HG02885 (cell line): ENCODE measurements around the gene MVP.
A peak's percentile ranks its signal among the peaks of the same experiment; 100 is the strongest.

Experiments used
- ATAC-seq: cut with Tn5 transposase; IDR thresholded peaks from one replicate; pipeline ENCODE4 v1.9.1; 2021; ENCODE audit warnings: mild to moderate bottlenecking; ENCODE audit not compliant: unreplicated experiment, poor library complexity

Gene MVP

DNA sequence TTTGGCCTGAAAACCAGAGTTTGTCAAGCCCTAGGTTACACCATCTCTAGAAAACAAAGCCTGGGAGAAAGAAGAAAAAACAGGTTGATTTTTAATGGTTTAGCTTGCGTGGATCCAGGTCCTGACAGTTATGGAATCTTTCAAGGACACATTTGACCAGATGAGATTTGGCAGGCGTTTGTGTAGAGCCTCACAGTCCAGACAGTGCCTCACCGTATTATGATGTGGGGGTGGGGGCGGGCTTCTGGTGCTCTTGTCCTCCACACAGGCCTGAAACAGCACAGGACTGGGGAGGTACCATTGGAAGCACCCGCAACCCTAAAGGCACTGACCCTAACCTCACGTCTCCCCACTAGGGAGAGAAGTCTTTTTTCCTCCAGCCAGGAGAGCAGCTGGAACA, 19.6 kb downstream of the MVP start:
- ATAC-seq = no peak

DNA sequence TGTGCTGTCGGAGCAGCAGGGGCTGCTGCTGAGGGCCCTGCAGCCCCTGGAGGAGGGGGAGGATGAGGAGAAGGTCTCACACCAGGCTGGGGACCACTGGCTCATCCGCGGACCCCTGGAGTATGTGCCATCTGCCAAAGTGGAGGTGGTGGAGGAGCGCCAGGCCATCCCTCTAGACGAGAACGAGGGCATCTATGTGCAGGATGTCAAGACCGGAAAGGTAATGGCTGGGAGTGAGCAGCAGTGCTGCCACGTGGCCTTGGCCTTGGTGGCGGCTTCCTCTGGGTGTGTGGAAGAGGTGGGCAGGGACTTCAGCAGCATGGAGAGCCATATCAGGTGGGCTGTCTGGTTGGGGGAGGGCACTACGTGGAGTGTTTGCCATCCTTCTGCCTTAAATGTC, 20.0 kb downstream of the MVP start:
- no peak for ATAC-seq

DNA sequence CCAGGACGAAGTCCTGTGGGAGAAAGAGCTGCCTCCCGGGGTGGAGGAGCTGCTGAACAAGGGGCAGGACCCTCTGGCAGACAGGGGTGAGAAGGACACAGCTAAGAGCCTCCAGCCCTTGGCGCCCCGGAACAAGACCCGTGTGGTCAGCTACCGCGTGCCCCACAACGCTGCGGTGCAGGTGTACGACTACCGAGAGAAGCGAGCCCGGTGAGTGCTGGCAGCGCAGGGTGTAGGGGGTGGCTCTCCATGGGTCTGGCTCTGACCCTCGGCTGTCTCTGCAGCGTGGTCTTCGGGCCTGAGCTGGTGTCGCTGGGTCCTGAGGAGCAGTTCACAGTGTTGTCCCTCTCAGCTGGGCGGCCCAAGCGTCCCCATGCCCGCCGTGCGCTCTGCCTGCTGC, 21.4 kb downstream of the MVP start:
- no peak for ATAC-seq

DNA sequence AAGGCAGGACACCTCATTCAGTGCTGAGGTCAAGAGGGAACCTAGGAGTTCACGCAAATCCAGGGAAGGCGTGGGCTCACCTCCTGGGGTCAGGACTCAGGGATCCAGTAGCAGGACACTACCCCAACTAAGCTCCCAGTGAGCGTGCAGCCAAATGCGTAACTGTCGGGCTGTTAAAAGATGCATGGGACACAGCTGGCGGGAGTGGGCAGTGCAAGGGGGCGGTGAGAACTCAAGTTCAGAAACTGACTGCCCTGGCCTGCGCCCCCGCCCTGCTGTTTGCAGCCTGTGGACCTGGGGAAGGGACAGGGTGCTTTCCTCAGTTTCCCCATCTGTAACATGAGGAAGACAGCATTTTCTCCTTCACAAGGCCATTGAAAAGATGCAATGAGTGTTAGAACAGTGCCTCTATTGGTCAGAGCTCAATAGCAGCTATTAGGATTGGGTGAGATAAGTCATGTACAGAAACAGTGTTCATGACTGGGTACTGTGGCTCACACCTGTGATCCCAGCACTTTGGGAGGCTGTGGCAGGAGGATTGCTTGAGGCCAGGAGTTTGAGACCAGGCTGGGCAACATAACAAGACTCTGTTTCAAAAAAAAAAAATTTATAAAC, 22.6 kb downstream of the MVP start:
- ATAC-seq = no peak

DNA sequence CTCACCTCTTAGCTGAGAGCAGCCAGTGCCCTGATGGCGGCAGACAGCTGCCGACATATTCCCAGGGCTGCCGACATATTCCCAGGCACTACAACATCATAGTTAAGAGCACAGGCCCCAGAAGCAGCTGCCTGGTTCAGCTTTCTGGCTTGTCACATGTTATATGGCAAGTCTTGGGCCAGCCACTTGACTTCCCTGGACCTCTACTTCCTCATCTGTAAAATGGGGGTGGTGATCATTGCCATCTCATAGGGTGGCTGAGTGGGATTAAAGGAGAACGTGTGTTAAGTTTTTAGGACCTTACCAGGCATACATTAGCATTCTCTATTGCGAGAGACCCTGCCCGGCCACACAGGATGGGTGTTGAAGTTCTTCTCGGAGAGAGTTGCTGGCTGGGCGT, 23.7 kb downstream of the MVP start:
- ATAC-seq = no peak

DNA sequence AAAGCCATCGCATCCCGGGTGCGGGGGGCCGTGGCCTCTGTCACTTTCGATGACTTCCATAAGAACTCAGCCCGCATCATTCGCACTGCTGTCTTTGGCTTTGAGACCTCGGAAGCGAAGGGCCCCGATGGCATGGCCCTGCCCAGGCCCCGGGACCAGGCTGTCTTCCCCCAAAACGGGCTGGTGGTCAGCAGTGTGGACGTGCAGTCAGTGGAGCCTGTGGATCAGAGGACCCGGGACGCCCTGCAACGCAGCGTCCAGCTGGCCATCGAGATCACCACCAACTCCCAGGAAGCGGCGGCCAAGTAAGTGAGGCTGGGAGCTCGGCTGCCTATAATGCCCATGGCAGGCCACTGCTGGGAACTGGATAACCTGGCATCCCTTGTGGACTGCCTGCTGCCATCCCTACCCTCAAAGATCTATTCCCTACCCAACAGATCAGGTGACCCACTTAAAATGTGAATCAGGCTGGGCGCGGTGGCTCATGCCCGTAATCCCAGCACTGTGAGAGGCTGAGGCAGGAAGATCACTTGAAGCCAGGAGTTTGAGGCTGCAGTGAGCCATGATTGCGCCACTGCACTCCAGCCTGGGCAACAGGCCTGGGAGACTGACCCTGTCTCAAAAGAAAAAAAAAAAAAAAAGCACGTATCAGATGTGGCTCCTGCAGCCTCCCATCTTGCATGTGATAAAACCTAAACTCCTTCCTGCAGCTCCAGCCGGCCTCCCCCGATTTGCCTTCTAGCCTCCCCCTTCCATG, 24.5 kb downstream of the MVP start:
- ATAC-seq = no peak

DNA sequence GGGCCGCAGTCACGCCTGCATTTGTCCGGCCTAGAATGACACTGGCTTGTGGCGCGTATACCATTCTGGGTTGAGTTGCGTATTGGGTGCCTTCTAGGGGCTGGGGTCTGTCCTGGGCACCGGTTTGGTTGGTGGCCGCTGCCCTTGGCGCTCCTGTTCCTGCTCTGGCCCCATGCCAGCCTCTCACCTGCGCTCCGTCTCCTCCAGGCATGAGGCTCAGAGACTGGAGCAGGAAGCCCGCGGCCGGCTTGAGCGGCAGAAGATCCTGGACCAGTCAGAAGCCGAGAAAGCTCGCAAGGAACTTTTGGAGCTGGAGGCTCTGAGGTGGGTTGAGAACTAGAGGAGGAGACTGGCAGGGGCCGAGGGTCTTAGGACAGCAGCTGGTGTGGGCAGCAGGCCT, 25.4 kb downstream of the MVP start:
- no peak for ATAC-seq

DNA sequence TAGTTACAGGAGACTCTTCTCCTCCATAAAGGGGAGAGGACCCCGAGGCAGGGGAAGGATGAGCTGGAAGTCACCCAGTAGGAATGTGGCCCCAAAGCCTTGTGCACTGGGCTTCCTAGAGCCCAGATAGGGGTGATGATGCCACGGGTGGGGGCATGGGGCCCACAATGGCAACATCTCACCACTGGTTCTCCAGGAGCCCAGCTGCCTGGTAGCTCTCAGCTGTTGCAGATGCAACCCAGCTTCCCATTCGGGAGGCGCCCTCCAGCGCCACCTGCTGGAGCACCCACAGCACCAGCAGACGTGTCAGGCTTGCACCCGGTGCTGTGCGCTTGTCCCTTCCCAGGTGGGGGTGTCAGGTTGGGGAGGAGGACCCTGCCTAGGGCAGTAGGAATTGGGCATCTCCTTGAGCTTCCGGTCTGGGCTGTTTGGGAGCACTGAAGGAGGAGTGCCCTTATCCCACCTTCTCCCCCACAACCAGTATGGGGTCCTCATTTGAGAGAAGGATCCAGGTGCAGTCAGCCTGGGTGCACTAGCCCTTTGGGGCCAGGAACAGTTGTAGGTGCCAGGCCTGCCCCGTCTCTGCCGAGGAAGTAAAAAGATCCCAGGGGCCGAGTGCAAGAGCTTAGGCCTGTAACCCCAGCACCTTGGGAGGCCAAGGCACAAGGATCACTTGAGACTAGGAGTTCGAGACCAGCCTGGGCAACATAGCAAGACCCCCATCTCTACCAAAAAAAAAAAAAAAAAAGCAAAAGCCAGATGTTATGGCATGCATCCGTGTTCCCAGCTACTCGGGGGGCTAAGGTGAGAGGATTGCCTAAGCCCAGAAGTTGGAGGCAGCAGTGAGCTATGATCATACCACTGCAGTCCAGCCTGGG, 28.4 kb downstream of the MVP start:
- ATAC-seq = no peak

DNA sequence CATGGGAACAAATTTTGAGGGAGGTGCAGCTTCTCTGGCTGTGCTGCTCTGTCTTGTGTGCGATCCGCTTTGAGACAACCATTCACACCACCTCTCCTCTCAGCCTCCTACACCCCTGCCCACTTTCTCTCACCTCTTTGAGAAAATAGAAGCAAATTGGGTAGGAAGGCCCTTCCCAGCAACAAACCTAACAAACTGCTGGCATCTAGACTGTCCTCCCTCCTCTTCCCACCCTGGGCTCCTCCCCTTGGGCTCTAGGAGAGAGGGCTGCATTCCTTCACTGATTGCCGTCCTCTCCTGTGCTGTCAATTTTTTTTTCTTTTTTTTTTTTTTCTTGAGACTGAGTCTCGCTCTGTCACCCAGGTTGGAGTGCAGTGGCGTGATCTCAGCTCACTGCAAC, 29.2 kb downstream of the MVP start:
- no peak for ATAC-seq

DNA sequence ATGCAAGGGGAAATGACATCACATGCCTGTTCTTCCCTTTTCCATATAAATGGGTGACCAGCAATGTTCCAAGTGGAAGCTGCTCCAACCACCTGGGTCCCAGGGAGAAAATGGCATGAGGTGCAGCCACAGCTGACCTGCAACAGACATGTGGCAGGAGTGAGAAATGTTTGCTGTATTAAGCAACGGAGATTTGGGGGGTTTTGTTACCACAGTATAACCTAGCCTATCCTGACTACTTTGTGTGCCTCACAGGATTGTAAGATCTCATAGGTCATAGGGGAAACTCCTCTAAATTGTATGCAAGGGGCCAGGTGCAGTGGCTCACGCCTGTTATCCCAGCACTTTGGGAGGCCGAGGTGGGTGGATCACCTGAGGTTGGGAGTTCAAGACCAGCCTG, 30.7 kb downstream of the MVP start:
- ATAC-seq = no peak

DNA sequence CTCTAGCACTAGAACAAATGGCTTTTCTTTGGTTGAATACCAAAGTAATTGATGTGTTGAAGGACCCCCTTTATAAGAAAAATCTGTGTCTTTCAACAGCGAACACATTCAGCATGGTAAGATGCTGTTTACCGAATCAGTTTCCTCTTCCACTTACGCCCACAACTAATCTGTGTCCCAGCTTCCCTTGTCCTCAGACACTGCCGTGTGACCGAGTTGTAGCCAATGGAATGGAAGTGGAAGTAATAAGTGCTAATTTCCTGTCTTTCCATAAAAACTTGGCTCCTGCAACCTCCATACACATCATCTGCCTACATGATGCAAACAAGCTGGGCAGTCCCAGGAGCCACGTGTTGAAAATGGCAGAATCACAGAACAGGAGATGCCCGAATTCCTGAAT, 32.4 kb downstream of the MVP start:
- no peak for ATAC-seq

DNA sequence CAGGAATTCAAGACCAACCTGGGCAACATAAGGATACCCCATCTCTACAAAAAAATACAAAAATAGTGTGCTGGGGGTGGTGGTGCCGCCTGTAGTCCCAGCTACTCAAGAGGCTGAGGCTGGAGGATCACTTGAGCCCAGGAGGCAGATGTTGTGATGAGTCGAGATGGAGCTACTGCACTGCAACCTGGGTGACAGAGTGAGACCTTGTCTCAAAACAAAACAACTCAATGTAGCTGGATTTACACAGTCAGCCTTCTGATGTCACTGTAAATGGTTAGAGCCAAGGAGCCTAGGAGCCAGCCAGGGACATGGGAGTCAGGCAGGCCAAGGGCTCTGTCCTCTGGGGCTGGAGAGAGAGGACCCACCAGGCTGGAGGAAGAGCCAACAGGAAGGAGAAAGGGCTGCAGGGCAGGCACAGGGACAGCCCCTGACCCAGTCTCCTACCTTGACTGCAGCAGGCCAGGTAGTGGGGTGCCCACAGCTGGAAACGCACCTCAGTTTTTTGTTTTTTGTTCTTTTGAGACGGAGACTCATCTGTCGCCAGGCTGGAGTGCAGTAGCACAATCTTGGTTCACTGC, 34.3 kb downstream of the MVP start:
- no peak for ATAC-seq

DNA sequence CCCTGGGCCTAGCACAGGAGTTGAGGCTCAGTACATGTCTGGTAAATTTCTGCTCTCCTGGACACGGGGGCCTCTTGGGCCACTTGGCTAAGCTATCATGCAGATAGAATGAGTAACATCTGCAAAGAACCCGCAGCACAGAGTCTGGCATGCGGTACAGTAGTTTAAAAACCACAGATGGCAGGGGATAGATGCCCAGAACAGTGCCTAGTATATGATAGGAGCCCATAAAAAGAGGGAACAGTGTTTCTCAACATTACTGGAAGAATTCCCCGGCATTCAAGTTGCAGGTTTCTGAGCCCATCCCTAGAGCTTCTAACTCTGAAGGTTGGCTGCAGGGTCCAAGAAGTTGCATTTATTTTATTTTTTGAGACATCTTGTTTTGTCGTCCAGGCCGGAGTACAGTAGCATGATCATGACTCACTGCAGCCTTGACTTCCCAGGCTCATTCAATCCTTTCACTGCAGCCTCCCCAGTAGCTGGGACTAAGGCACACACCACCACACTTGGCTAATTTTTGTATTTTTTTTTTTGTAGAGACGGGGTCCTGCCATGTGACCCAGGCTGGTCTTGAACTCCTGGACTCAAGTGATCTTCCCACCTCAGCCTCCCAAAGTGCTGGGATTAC, 37.0 kb downstream of the MVP start:
- no peak for ATAC-seq

DNA sequence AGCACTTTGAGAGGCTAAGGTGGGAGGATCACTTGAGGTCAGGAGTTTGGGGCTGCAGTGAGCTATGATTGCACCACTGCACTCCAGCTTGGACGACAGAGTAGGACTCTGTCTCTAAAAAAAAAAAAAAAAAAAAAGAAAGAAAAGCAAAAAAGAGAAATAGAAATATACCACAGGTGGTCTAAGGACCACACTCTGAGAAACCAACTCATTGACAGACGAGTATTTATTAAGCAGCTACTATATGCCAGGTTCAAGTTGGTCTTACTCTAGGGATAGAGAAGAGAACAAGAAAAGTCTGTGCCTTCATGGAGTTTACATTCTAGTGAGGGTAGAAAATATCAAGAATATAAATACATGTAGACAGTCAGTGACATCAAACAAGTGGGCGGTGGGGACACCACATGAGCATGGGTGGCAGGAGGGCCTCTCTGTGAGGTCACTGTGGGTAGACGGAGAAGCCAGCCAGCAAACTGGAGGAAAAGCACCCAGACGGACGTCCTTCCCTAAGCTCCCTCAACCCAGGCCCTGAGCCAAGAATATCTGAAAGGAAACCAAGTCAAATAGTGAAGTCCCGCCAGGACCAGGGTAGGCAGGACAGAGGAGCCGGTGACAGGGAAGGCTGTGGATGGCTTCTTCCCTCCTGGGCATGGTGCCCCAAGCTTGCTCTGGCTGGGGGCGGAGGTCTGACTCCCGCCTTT, 38.0 kb downstream of the MVP start:
- ATAC-seq = no peak

DNA sequence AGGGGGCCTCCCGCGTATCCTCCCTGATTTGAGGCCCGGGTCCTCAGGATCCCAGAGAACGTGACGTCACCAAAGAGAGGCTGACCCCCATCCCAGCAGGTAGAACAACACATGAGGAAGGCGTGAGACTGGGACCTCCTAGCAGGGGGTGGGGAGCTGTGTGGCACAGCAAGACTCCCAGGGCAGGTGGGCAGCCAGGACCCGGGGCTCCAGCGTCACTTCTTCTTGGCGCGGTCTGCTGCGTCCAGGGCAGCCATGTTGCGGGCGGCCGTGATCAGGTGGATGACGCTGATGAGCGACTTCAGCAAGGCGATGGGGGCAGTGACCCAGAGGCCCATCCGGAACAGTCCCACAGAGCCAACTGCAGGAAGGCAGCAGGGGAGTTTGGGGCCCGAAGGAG, 38.7 kb downstream of the MVP start:
- ATAC-seq = no peak

DNA sequence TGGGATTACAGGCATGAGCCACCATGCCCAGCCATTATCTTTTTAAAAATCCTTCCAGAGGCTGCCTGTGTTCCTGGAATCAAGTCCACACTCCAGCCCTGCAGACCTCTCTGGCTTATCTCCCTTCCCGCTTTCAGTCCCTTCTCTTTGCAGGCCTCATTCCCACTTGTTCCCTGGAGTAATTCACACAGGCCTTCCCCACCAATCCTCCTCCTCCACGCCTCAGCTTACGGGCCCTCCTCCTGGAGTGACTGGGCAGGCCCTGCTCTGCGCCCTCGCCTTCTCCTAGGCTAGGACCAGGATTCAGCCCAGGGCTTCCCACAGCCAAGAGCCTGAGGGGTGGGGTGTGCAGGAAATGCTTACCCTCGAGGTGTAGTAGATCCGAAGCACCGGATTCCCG, 40.0 kb downstream of the MVP start:
- ATAC-seq = no peak

DNA sequence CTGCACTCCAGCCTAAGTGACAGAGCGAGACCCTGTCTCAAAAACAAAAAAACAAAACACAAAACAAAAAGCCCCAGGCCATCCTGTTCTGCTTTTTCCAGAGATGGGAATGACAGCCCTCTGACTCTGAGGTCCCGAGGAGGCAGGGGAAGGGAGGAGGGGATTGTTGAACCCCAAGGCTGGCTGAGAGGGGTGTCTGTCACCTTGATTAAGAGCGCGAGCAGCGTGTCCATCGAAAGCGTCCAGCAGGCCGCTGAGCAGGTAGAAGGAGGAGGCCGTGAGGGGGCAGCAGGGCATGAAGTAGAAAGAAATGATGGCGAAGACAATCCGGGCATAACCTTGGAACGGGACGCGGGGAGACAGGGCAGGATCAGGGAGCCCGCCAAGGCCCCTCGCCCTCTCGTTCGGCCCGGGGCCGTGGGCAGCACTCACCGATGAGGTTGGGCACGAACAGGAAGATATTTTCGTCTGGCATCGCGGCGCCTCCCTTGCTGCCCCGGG, 42.2 kb downstream of the MVP start:
- ATAC-seq = no peak

DNA sequence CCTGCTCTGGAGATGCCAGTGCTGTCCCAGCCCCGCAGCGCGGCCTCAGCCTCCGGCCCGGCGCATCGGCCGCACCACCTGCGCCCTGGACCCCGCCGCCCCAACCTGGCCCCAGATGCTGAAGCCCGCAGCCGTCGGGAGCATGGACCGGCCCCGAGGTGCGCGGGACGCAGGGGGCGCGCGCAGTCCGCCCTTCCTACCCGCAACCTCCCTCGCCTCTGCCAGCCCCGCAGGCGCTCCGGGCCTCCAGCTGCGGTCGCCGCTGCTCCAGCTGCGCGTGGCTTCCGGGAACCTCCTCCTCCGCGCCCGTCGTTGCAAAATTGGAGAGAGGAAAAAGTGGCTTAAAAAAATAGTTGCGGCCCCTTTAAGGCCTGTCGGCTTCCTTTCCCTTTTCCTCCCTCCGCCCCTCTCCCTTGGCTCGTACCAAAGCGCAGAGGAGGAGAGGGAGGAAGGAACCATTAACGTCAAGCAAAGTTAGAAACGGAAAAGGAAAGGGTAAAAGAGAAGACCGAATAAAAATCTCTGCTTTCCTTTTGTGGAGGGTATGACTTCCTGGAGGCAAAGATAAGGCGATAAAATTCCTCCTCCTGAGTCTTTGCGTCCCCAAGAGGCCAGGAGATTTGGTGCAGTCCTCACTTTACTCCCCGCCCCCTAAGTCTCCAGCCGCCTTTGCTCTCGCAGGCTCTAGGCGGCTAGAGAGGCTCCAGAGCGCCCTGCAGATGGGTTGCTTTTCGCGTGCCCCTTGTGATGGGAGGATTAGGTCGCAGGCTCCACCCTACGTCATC, 42.8 kb downstream of the MVP start, which contains the start of gene CDIPT:
TSS of gene CDIPT (minus strand) at position 343 of the 785 bp plus-strand sequence. CDS start 369 bp downstream, outside the sequence.
- ATAC-seq = peak; percentile 93

DNA sequence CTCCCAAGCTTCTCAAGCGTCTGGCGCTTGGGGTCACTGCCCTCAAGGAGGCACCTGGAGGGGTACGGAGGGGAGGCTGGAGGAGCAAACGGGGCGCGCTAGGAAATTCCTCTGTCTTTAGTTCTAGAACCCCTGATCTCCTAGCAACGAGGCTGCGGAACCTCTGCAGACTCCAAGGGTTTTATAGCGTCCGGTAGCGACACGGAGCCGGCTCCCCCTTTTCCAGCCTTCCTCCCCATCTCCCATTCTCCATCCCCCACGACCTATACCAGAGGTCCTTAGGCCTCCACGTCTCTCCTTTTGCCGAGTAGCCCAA, 43.4 kb downstream of the MVP start:
- ATAC-seq = no peak
